Spinal cord (tissue), 10 donors: ENCODE measurements around the gene SYNPO. TPM values are rescaled to one million over a fixed set of nuclear protein-coding genes. Genes with fewer than 3 reads are reported as not detected.
A peak's percentile ranks its signal among the peaks of the same experiment; 100 is the strongest.

Source experiments
- DNase-seq, 6 donors: peaks; one replicate each; pipeline versions ENCODE4 v3.0.0 to v3.0.0-alpha.2; 2013 to 2015; ENCODE audit warnings: low spot score in 6 of 6, low read depth in 4 of 6
- H3K27ac ChIP-seq: one replicate; pipeline ENCODE4 v1.5.1; 2013; ENCODE audit warnings: low read depth, low read length, control low read depth
- H3K27me3 ChIP-seq: one replicate; pipeline ENCODE4 v1.6.1; 2013; ENCODE audit warnings: low read length; ENCODE audit not compliant: control insufficient read depth, insufficient read depth
- H3K36me3 ChIP-seq: one replicate; pipeline ENCODE4 v1.6.1; 2013; ENCODE audit warnings: low read length; ENCODE audit not compliant: control insufficient read depth, insufficient read depth
- H3K4me1 ChIP-seq: one replicate; pipeline ENCODE4 v1.6.1; 2013; ENCODE audit warnings: low read length; ENCODE audit not compliant: control insufficient read depth, insufficient read depth
- H3K4me3 ChIP-seq: one replicate; pipeline ENCODE4 v1.5.1; 2013; ENCODE audit warnings: low read depth, low read length, control low read depth
- H3K9me3 ChIP-seq: one replicate; pipeline ENCODE4 v1.6.1; 2013; ENCODE audit warnings: low read length; ENCODE audit not compliant: control insufficient read depth, insufficient read depth
- WGBS: methylation state at CpG from one replicate; pipeline ENCODE4 v1.1.5; 2013; ENCODE audit warnings: missing lambda C conversion rate; ENCODE audit not compliant: insufficient coverage; 5-methylcytosine and 5-hydroxymethylcytosine counted together
- long read RNA-seq, 4 donors: transcript quantifications; one replicate each; lab custom pipeline, GENCODE V29; 2026
- polyA plus RNA-seq, 2 donors: library from polyadenylated mRNA; unstranded; fragments of 120-200 nt; gene quantifications; one replicate each; pipeline ENCODE4 v1.2.1, GENCODE V29; 2013; ENCODE audit not compliant: insufficient read length in 2 of 2
- total RNA-seq, 2 donors: library from RNA; depleted of rRNA in 1 of 2; stranded (reverse); fragments of 120-200 nt in 1 of 2; fragments of >200 nt in 1 of 2; gene quantifications; one replicate each; pipeline versions ENCODE4 v1.2.3 to v1.2.4, GENCODE V29; 2013 to 2014
- donor health status: healthy.

SYNPO gene, protein sequence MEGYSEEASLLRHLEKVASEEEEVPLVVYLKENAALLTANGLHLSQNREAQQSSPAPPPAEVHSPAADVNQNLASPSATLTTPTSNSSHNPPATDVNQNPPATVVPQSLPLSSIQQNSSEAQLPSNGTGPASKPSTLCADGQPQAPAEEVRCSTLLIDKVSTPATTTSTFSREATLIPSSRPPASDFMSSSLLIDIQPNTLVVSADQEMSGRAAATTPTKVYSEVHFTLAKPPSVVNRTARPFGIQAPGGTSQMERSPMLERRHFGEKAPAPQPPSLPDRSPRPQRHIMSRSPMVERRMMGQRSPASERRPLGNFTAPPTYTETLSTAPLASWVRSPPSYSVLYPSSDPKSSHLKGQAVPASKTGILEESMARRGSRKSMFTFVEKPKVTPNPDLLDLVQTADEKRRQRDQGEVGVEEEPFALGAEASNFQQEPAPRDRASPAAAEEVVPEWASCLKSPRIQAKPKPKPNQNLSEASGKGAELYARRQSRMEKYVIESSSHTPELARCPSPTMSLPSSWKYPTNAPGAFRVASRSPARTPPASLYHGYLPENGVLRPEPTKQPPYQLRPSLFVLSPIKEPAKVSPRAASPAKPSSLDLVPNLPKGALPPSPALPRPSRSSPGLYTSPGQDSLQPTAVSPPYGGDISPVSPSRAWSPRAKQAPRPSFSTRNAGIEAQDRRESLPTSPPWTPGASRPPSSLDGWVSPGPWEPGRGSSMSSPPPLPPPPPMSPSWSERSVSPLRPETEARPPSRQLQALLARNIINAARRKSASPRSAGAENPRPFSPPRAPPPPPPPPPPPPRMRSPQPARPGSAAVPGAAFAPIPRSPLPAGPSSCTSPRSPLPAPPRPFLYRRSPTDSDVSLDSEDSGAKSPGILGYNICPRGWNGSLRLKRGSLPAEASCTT
- total RNA-seq: 1 to 10 TPM; 5.3 to 6.9 TPM
- 10 to 100 TPM; 14.9 to 17.4 TPM for polyA plus RNA-seq
- long read RNA-seq, donor 1, full-length matches to known transcripts: 1 of 10 reads
- long read RNA-seq, donor 1, partial matches to known transcripts: 9 of 10 reads
- long read RNA-seq, donor 1, other reads (novel, unspliced or antisense): 0 of 10 reads
- long read RNA-seq, donor 2, full-length matches to known transcripts: 1 of 1 reads
- long read RNA-seq, donor 2, partial matches to known transcripts: 0 of 1 reads
- long read RNA-seq, donor 2, other reads (novel, unspliced or antisense): 0 of 1 reads
- long read RNA-seq, donor 3, full-length matches to known transcripts: 2 of 10 reads
- long read RNA-seq, donor 3, partial matches to known transcripts: 8 of 10 reads
- long read RNA-seq, donor 3, other reads (novel, unspliced or antisense): 0 of 10 reads
- long read RNA-seq, donor 4, full-length matches to known transcripts: 4 of 11 reads
- long read RNA-seq, donor 4, partial matches to known transcripts: 7 of 11 reads
- long read RNA-seq, donor 4, other reads (novel, unspliced or antisense): 0 of 11 reads

DNA sequence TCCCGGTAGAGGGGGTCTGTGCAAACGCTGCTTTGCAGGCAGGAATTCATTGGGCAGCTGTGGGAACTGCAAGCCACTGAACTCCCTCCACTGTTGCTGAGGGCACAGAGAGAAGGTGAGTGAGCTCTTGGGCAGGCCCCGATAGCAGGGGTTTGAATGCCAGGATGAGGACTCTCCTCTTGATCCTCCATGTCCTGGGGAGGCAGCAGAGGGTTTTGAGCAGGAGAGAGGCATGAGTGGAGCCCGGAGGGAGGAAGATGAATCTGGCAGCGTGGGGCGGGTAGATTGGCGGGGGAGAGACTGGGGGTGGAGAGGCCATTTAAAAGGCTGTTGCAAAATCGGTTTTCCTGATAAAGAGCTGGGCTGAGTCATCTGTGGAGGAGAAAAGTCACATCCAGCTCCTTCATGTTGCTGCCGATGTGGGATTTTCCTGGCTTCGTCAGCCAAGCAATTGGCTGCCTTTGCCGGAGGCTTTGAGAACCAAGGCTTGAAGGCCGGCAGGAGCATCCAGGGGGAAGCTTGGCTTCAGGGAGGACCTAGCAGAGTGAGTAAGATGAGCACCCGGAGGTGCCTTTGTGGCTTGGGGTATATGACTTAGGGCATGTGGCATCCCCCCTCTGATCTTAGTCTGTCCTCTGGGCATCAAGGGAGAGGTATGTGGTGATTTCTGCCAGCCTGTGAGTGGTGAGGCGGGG is at the start of gene SYNPO:
Gene SYNPO, plus strand, starts transcription at position 350 of the 695 bp plus-strand sequence. CDS start 7,616 bp downstream, outside the sequence.
- peak within 1 kb of the TSS; percentile 78 for H3K27ac ChIP-seq
- no peaks in the 10 kb centered on the region for H3K27me3 ChIP-seq
- H3K9me3 ChIP-seq: no peaks in the 10 kb centered on the region
- WGBS: 48% methylated on average over 13 of the region's 14 CpGs
- no peak within 1 kb of the TSS for H3K4me3 ChIP-seq
- no peak for DNase-seq
- H3K36me3 ChIP-seq: no peaks in the 10 kb centered on the region
- H3K4me1 ChIP-seq: peaks cover 60% of the 10 kb centered on the region

DNA sequence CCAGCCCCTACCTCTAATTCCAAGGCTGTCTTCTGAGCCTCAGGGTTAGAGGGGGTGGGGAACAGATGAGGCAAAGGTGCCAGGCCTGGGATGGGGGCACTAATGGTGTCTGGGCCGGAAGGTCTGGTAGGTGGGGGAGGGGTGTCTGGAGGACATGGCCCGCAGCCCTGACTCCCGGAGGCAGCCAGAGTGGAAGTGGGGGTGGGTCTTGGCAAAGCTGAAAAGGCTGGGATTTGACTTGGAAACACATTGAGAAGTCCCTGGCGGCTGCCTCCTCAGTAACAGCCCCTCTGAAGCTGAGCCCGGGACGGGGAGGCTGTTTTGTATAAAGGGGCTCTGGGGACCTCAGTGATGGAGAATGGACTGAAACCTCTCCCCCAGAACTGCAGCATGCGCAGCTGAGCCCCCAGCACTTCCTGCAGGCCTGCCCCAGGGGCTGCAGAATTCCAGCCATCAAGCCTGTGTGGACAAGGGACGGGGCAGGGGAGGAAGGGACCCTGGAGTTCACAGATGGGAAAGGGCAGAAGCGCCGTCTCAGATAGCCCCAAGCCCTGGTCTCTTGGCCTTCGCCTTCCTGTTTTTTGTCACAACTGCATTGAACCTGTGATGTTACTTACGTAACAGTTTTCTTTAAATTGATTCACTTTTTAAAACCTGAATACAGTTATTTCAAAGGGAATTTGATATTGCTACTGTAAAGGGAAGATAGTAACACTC is 49.3 kb upstream of the SYNPO start:
- Histone ChIP-seq H3K27me3 (no peaks in the 10 kb centered on the region), H3K27ac (peak overlapping the region; percentile 70), H3K4me1 (peaks cover 62% of the 10 kb centered on the region), H3K4me3 (no peak overlapping the region), H3K9me3 (no peaks in the 10 kb centered on the region), H3K36me3 (no peaks in the 10 kb centered on the region)
- peak in 5 of 6 donors; percentile 57 to 88 (median 69) for DNase-seq
- 33% methylated on average over 6 of the region's 12 CpGs for WGBS

DNA sequence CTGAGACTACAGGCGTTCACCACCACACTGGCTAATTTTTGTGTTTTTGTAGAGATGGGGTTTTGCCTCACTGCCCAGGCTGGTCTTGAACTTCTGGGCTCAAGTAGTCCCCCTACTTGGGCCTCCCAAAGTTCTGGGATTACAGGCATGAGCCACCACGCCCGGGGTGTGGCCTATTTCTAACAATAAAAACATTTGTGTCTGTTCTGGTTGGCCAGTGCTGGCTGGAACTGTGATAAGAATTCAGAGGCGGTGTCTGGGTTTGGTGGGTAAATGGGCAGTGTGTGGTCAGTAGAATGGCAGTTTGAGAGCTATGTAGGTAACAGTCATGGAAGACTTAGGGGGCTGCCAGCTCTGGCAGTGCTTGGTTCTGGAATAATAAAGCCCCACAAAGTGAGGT is 46.9 kb upstream of the SYNPO start:
- Histone ChIP-seq H3K27me3 (no peaks in the 10 kb centered on the region), H3K36me3 (no peaks in the 10 kb centered on the region), H3K9me3 (no peaks in the 10 kb centered on the region), H3K4me3 (no peak overlapping the region), H3K27ac (peak overlapping the region; percentile 49), H3K4me1 (peaks cover 72% of the 10 kb centered on the region)
- WGBS: 95% methylated on average over 3 of the region's 4 CpGs
- no peak for DNase-seq

DNA sequence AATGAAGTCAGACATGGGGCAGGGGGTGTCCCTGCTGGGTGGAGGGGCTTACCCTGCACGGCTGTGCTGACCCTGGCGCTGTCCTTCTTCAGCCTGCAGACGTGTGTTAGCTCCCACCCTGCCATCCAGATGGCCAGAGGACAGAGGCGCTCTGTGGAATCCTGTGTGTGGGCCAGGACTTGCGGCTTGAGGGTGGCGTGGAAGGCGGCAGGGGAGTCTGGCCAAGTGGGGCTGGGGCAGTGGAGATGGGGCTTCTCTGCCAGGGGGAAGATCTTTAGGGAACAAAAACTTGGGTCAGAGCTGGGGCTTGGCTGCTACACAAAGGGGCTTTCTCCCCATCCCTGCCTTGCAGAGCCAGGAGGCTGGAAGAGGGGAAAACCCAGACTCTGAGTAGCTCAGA is 46.5 kb upstream of the SYNPO start:
- peak in 2 of 6 donors; percentile 27 to 72 for DNase-seq
- Histone ChIP-seq H3K27ac (peak overlapping the region; percentile 49), H3K36me3 (no peaks in the 10 kb centered on the region), H3K4me3 (no peak overlapping the region), H3K27me3 (no peaks in the 10 kb centered on the region), H3K4me1 (peaks cover 75% of the 10 kb centered on the region), H3K9me3 (no peaks in the 10 kb centered on the region)
- 23% methylated on average over 7 of the region's 7 CpGs for WGBS

DNA sequence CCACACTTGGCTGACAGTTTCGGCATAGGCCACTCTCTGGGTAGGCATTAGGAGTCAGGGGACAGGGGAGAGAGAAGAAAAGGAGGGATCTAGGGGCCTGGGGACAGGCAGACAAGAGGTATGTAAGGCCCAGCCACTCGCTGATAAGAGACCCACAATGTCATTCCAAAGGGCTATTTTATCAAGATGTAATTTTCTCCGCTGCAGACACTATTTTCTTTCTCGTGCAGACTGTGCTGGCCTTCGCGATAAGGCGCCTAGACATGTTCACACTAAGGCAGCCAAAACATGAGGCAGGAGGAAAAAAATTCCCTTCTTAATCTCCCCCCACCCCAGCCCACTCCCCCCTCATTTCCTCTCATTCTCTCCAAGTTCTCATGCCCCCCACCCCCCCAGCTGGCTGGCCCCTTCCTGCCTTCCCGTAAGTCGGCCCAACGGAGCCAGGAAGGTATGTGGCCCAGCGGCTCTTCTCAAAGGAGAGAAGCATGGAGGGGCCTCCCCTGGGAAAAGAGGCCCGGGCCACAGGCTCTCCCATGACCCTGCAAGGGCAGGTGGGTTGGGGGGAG is 44.9 kb upstream of the SYNPO start:
- Histone ChIP-seq H3K27ac (peak overlapping the region; percentile 43), H3K9me3 (no peaks in the 10 kb centered on the region), H3K36me3 (no peaks in the 10 kb centered on the region), H3K4me3 (no peak overlapping the region), H3K4me1 (peaks cover 78% of the 10 kb centered on the region), H3K27me3 (no peaks in the 10 kb centered on the region)
- 79% methylated on average over 6 of the region's 12 CpGs for WGBS
- peak in 1 of 6 donors; percentile 6 for DNase-seq

DNA sequence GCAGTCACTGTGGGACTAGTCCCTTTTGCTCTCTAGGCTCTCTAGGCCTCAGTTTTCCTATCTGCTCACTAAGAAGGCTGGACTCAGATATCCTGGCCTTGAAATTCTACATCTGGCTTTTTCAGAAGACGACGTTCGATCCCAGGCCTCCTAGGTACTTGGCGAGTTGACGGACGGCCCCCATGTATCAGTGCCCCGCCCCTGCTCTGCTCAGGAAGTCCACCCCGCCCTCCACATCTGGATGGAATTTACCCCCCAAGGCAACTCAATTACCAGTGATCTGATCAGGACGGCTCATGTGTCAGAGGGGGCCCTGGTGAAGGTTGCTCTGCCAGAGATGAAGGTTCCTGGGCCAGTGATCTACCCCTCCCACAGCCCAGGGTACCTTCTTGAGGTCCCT is 44.1 kb upstream of the SYNPO start:
- H3K4me3 ChIP-seq: no peak overlapping the region
- 80% methylated on average over 9 of the region's 9 CpGs for WGBS
- no peak for DNase-seq
- H3K27ac ChIP-seq: no peak overlapping the region
- H3K4me1 ChIP-seq: peaks cover 75% of the 10 kb centered on the region
- no peaks in the 10 kb centered on the region for H3K36me3 ChIP-seq
- H3K27me3 ChIP-seq: no peaks in the 10 kb centered on the region
- no peaks in the 10 kb centered on the region for H3K9me3 ChIP-seq

DNA sequence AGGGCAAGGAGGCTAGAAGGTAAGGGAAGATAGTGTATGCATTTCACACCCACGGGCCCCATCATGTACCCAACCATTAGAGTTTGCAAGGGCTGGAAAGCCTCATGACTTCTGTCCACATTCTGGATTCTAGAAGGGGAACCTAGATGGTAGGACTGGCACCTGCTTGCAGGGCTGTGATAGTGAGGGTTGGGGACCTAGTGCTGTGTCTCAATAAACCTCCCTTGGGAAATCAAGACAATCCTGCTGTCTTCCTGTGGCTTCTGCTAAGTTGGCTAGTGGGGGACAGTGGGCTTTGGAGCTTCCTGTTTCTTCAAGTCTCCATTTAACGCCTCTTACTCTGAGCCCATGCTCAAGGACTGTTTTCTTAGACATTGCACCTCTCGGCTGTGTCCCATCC is 43.6 kb upstream of the SYNPO start:
- no peaks in the 10 kb centered on the region for H3K27me3 ChIP-seq
- 100% methylated on average over 1 of the region's 3 CpGs for WGBS
- no peak overlapping the region for H3K27ac ChIP-seq
- no peaks in the 10 kb centered on the region for H3K36me3 ChIP-seq
- H3K4me3 ChIP-seq: no peak overlapping the region
- H3K9me3 ChIP-seq: no peaks in the 10 kb centered on the region
- no peak for DNase-seq
- H3K4me1 ChIP-seq: peaks cover 75% of the 10 kb centered on the region

DNA sequence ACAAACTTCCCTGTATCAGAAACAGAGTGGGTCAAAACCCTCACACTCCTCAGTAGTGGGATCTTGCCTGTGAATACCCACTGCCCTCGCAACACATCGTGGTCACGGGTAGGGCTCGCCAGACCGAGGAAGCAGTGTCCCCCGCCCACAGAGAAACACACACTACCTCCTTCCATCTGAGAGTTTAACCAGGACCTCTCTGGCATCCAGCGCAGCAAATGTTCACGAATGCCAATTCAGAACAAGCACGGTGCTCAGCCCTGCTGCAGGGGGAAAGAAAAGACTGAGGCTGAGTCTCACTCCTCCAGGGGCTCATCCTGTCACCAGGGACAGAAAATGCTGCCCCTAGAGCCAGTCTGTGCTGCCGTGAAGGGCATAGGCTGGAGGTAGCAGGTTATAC is 42.5 kb upstream of the SYNPO start:
- no peak for DNase-seq
- H3K27me3 ChIP-seq: no peaks in the 10 kb centered on the region
- no peaks in the 10 kb centered on the region for H3K9me3 ChIP-seq
- WGBS: 62% methylated on average over 9 of the region's 10 CpGs
- H3K4me3 ChIP-seq: no peak overlapping the region
- H3K4me1 ChIP-seq: peaks cover 72% of the 10 kb centered on the region
- H3K36me3 ChIP-seq: no peaks in the 10 kb centered on the region
- no peak overlapping the region for H3K27ac ChIP-seq
